K562 (cell line): ENCODE measurements around the gene ACTN1. TPM values are rescaled to one million over a fixed set of nuclear protein-coding genes. Genes with fewer than 3 reads are reported as not detected.

Experiments used
- ATAC-seq: fragments of 200-7000 bp; cut with Tn5 transposase; 3 replicates; pipeline ENCODE4 v1.9.1; 2020; ENCODE audit warnings: moderate library complexity
- BruUV-seq: library from RNA; stranded (reverse); fragments of 400-500 nt; replicated peaks from 2 replicates; lab custom pipeline; 2021; lab: Mats Ljungman, UMichigan
- CTCF ChIA-PET: fragments of 300-600 bp; formaldehyde crosslinking; extraction: SDS; loops from one replicate; lab custom pipeline; 2021; ENCODE audit warnings: low intra/inter-chr PET ratio; lab: Yijun Ruan, JAX
- POLR2A ChIA-PET: fragments of 300-600, 350-650 bp; sonication (Branson Sonifier 250); formaldehyde crosslinking; extraction: SDS; loops from one replicate; lab custom pipeline; 2021; ENCODE audit warnings: antibody characterized with exemption, inconsistent platforms; lab: Yijun Ruan, JAX
- DNase-seq, 4 experiments: peaks; one replicate each; pipeline versions ENCODE4 v3.0.0 to v3.0.0-alpha.2; 2011 to 2018; ENCODE audit warnings: low spot score in 3 of 4, mixed read lengths in 3 of 4; ENCODE audit errors: extremely low read depth in 1 of 4
- FAIRE-seq: peaks from 2 replicates; lab custom pipeline; 2011; peaks lifted over from hg19 to GRCh38; lab: Jason Lieb, UNC
- H2AFZ ChIP-seq: 2 replicates; pipeline ENCODE4 v1.6.0; 2011; ENCODE audit warnings: low read depth, low read length, control low read depth, inconsistent platforms
- H3K27ac ChIP-seq: fragments of 200-600 bp; 3 replicates; pipeline ENCODE4 v1.8.0; 2011; ENCODE audit warnings: low read depth, mild to moderate bottlenecking, control low read depth, inconsistent platforms, low read length, moderate library complexity, mixed read lengths; ENCODE audit errors: extremely low read depth
- H3K27me3 ChIP-seq, 2 experiments: fragments of 300-600 bp in 1 of 2; 2 replicates in 1 of 2; 3 replicates in 1 of 2; pipeline versions ENCODE4 v1.6.0 to v1.8.0; 2011; ENCODE audit warnings: inconsistent platforms in 2 of 2, low read length in 2 of 2, mild to moderate bottlenecking in 1 of 2, mixed read lengths in 1 of 2, moderate library complexity in 1 of 2; ENCODE audit not compliant: control insufficient read depth in 2 of 2, insufficient read depth in 2 of 2
- H3K36me3 ChIP-seq: fragments of 300-600 bp; 3 replicates; pipeline ENCODE4 v1.8.0; 2011; ENCODE audit warnings: mild to moderate bottlenecking, low read length, inconsistent platforms; ENCODE audit not compliant: control insufficient read depth, insufficient read depth
- H3K4me1 ChIP-seq, 2 experiments: fragments of 200-600 bp in 1 of 2; replicated peaks in 1 of 2; 2 replicates in 1 of 2; 3 replicates in 1 of 2; pipeline versions ENCODE4 v1.5.1 to v1.8.0; 2011; ENCODE audit warnings: inconsistent platforms in 2 of 2, low read length in 2 of 2, mild to moderate bottlenecking in 1 of 2, mixed read lengths in 1 of 2, moderate library complexity in 1 of 2; ENCODE audit not compliant: control insufficient read depth in 2 of 2, insufficient read depth in 2 of 2
- H3K4me2 ChIP-seq: 2 replicates; pipeline ENCODE4 v1.6.1; 2011; ENCODE audit warnings: low read length, control low read depth, inconsistent platforms, mixed read lengths; ENCODE audit not compliant: insufficient read depth
- H3K4me3 ChIP-seq: fragments of 200-600 bp; sonication (generic), shearing (Covaris generic); 2 replicates; pipeline ENCODE4 v1.5.1; 2016; ENCODE audit warnings: control low read depth, inconsistent platforms
- H3K79me2 ChIP-seq: fragments of 200-600 bp; 3 replicates; pipeline ENCODE4 v1.8.0; 2011; ENCODE audit warnings: low read length, inconsistent platforms; ENCODE audit not compliant: control insufficient read depth, insufficient read depth
- H3K9ac ChIP-seq, 2 experiments: 2 replicates each; pipeline versions ENCODE4 v1.6.0 to v1.6.1; 2011; ENCODE audit warnings: low read depth in 2 of 2, low read length in 2 of 2, control low read depth in 1 of 2, inconsistent platforms in 1 of 2, mild to moderate bottlenecking in 1 of 2, mixed read lengths in 1 of 2; ENCODE audit not compliant: insufficient read depth in 1 of 2
- H3K9me1 ChIP-seq: one replicate; pipeline ENCODE4 v1.6.0; 2011; ENCODE audit warnings: inconsistent platforms, mild to moderate bottlenecking, low read length, moderate library complexity; ENCODE audit not compliant: control insufficient read depth, insufficient read depth
- H3K9me3 ChIP-seq: replicated peaks from 2 replicates; pipeline ENCODE4 v1.5.1; 2011; ENCODE audit warnings: low read depth, low read length, inconsistent platforms; ENCODE audit not compliant: control insufficient read depth, insufficient read depth
- H4K20me1 ChIP-seq: replicated peaks from 2 replicates; pipeline ENCODE4 v1.6.1; 2011; ENCODE audit warnings: low read length, inconsistent platforms, mixed read lengths; ENCODE audit not compliant: control insufficient read depth, insufficient read depth
- ADNP ChIP-seq: fragments of 200-800 bp; sonication (Bioruptor generic); IDR thresholded peaks from 2 replicates; pipeline ENCODE4 v1.6.1; 2016; ENCODE audit warnings: missing genetic modification characterization, missing compliant biosample characterization
- ELF2 ChIP-seq: fragments of 250-450 bp; sonication (Bioruptor Pico); IDR thresholded peaks from 2 replicates; pipeline ENCODE4 v1.5.0; 2021; ENCODE audit warnings: mild to moderate bottlenecking
- PHF21A ChIP-seq: fragments of 450-650 bp; IDR thresholded peaks from 2 replicates; pipeline ENCODE4 v1.6.1; 2017; ENCODE audit warnings: low read depth, borderline replicate concordance
- ZNF592 ChIP-seq: fragments of 450-650 bp; IDR thresholded peaks from 2 replicates; pipeline ENCODE4 v1.6.1; 2017; ENCODE audit warnings: antibody characterized with exemption, mild to moderate bottlenecking
- WGBS: fragments of 100-300 bp; shearing (Covaris generic); methylation state at CpG from one replicate; pipeline ENCODE4 v1.1.6; 2016; ENCODE audit warnings: low coverage, mixed read lengths; ENCODE audit not compliant: insufficient coverage; ENCODE audit errors: missing lambda C conversion rate; 5-methylcytosine and 5-hydroxymethylcytosine counted together
- in situ Hi-C: fragments of 300-500 bp; cut with MboI; formaldehyde crosslinking; loops from 4 replicates; pipeline ENCODE4 v1.15.0; 2018; ENCODE audit warnings: inconsistent platforms, mixed read lengths
- intact Hi-C: fragments of 100-400 bp; cut with micrococcal nuclease; formaldehyde crosslinking; loops from 2 replicates; pipeline ENCODE4 v1.14.2; 2022
- polyA plus RNA-seq, 8 experiments: library from polyadenylated mRNA; depleted of rRNA in 4 of 8; stranded (reverse) in 5 of 8; unstranded in 3 of 8; fragments of >200 nt; fragmentation: Nextera tagmentation in 2 of 8; fragmentation: Illumina TruSeq in 1 of 8; extraction: Ambion mirVana in 2 of 8; extraction: Trizol in 1 of 8; gene quantifications; 2 replicates each; pipeline versions ENCODE4 v1.2.1 to v1.2.3, GENCODE V29; 2011 to 2014; ENCODE audit warnings: inconsistent platforms in 1 of 8, missing spikeins in 1 of 8
- total RNA-seq, 7 experiments: library from RNA; depleted of rRNA in 6 of 7; stranded (reverse); fragments of >200 nt in 6 of 7; fragmentation: Illumina TruSeq in 2 of 7; extraction: Trizol in 2 of 7; gene quantifications; 2 replicates each; pipeline versions ENCODE4 v1.2.1 to v1.2.3, GENCODE V29; 2011 to 2021; ENCODE audit warnings: low replicate concordance in 1 of 7
- TF ChIP-seq, protein P1 (sequence below): sonication (generic); formaldehyde crosslinking; IDR thresholded peaks from 2 replicates; pipeline ENCODE4 v1.8.0; 2022; ENCODE audit warnings: missing genetic modification reagents, mild to moderate bottlenecking, moderate library complexity, borderline replicate concordance
- TF ChIP-seq, protein P2 (sequence below): IDR thresholded peaks from 2 replicates; pipeline ENCODE4 v1.6.1; 2011; ENCODE audit not compliant: insufficient read length; ENCODE audit errors: extremely low read depth

The ACTN1 gene
- total and polyA plus RNA-seq, 9 of the 15 experiments (the other 6 are each of a cell fraction or from before 2014, with no cell fraction given), result 2.2 to 67.7 (median 34.5) TPM

DNA sequence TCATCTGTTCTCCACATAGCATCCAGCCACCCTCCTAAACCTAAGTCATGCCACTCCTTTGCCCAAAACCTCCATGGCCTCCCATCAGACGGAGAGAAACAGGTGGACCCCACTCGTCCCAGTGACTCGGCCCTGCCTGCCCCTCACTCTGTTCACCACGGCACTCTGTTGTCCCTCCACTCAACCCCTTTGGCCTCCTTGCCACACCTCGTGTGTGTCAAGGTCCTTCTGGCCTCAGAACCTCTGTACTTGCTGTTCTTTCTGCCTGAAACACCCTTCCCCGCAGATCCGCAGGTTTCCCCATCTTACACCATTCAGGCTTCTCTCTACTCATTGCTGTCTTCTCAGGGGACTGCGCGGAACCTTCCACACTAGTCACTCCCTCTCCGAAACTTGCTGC is 24.5 kb upstream of the ACTN1 start:
- 29% methylated on average over 10 of the region's 10 CpGs for WGBS
- no peak overlapping the region for H3K27ac ChIP-seq
- FAIRE-seq (no peak), DNase-seq (no peak), ATAC-seq (no peak)
- POLR2A ChIA-PET, result interaction anchor here (0.6 to 0.8 kb wide), 3 partner anchors 16 to 304 kb away, joined by 3 to 4 read pairs (median 4); no protein-coding TSS in a partner anchor
- no peaks in the 10 kb centered on the region for H3K79me2 ChIP-seq
- H3K4me2 ChIP-seq, result no peak overlapping the region
- no peak overlapping the region for H2AFZ ChIP-seq
- intact Hi-C loops, result loop anchor here (10.0 kb wide), 1 partner anchor 89 kb away; no protein-coding TSS in a partner anchor
- no peaks in the 10 kb centered on the region for H4K20me1 ChIP-seq
- no peaks in the 10 kb centered on the region for H3K9me1 ChIP-seq
- no TSS peak for BruUV-seq
- CTCF ChIA-PET, result no interaction called here
- in situ Hi-C loops, result no loop called here
- H3K9ac ChIP-seq, result no peak overlapping the region
- no peaks in the 10 kb centered on the region for H3K36me3 ChIP-seq
- H3K4me1 ChIP-seq, result peaks cover 0 to 4% of the 10 kb centered on the region in 2 experiments; a peak in 2 of 5 replicates
- H3K4me3 ChIP-seq, result no peak overlapping the region
- TF ChIP-seq ADNP (tag) (no peak), ELF2 (no peak), PHF21A (no peak), ZNF592 (no peak)
- TF ChIP-seq, protein P1, sequence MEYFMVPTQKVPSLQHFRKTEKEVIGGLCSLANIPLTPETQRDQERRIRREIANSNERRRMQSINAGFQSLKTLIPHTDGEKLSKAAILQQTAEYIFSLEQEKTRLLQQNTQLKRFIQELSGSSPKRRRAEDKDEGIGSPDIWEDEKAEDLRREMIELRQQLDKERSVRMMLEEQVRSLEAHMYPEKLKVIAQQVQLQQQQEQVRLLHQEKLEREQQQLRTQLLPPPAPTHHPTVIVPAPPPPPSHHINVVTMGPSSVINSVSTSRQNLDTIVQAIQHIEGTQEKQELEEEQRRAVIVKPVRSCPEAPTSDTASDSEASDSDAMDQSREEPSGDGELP, result no peak
- TF ChIP-seq, protein P2, sequence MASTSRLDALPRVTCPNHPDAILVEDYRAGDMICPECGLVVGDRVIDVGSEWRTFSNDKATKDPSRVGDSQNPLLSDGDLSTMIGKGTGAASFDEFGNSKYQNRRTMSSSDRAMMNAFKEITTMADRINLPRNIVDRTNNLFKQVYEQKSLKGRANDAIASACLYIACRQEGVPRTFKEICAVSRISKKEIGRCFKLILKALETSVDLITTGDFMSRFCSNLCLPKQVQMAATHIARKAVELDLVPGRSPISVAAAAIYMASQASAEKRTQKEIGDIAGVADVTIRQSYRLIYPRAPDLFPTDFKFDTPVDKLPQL, result no peak
- 0 out of 5 replicates have a peak, but pooled peaks cover 0 to 5% of the 10 kb centered on the region in 2 experiments for H3K27me3 ChIP-seq
- H3K9me3 ChIP-seq, result no peaks in the 10 kb centered on the region
